SK-N-SH (cell line): ENCODE results near the gene STEAP3. TPM values are rescaled to one million over a fixed set of nuclear protein-coding genes. Genes with fewer than 3 reads are reported as not detected.

ENCODE experiments used
- CTCF ChIA-PET: fragments of 300-600, 350-600 bp; formaldehyde crosslinking; extraction: SDS; loops from one replicate; lab custom pipeline; 2021; lab: Yijun Ruan, JAX
- POLR2A ChIA-PET: fragments of 350-600 bp; sonication (Branson Sonifier 250); formaldehyde crosslinking; extraction: SDS; loops from one replicate; lab custom pipeline; 2020; ENCODE audit warnings: antibody characterized with exemption, inconsistent platforms; lab: Yijun Ruan, JAX
- DNase-seq: peaks from one replicate; pipeline ENCODE4 v3.0.0; 2012
- H2AFZ ChIP-seq: fragments of 200-600 bp; sonication (generic); 2 replicates; pipeline ENCODE4 v1.8.1; 2016; ENCODE audit warnings: antibody characterized with exemption, mild to moderate bottlenecking, low read depth
- H3F3A ChIP-seq: fragments of 200-600 bp; sonication (generic); replicated peaks from 2 replicates; pipeline ENCODE3; 2016; ENCODE audit warnings: antibody characterized with exemption, mild to moderate bottlenecking; ENCODE audit not compliant: insufficient read depth
- H3K27ac ChIP-seq, 2 experiments: fragments of 200-500 bp in 1 of 2; fragments of 200-600 bp in 1 of 2; sonication (Bioruptor generic) in 1 of 2; sonication (generic), shearing (Covaris generic) in 1 of 2; 2 replicates each; pipeline versions ENCODE4 v1.5.1 to v1.6.1; 2014 to 2016; ENCODE audit warnings: low read depth in 2 of 2, inconsistent platforms in 1 of 2, low read length in 1 of 2, mild to moderate bottlenecking in 1 of 2, mixed read lengths in 1 of 2
- H3K27me3 ChIP-seq: fragments of 200-600 bp; sonication (generic), shearing (Covaris generic); 2 replicates; pipeline ENCODE4 v1.6.1; 2016; ENCODE audit warnings: mixed run types; ENCODE audit not compliant: insufficient read depth
- H3K36me3 ChIP-seq, 2 experiments: fragments of 200-500 bp in 1 of 2; fragments of 200-600 bp in 1 of 2; sonication (Bioruptor generic) in 1 of 2; sonication (generic) in 1 of 2; replicated peaks in 1 of 2; 2 replicates each; pipeline versions ENCODE3 to v1.5.1; 2014 to 2016; ENCODE audit warnings: low read length in 1 of 2, mild to moderate bottlenecking in 1 of 2; ENCODE audit not compliant: insufficient read depth in 2 of 2, control insufficient read depth in 1 of 2
- H3K4me1 ChIP-seq, 2 experiments: fragments of 200-500 bp in 1 of 2; fragments of 200-600 bp in 1 of 2; sonication (Bioruptor generic) in 1 of 2; sonication (generic), shearing (Covaris generic) in 1 of 2; 2 replicates each; pipeline versions ENCODE4 v1.5.1 to v1.6.1; 2014 to 2016; ENCODE audit warnings: low read depth in 1 of 2, low read length in 1 of 2, mixed run types in 1 of 2; ENCODE audit not compliant: insufficient read depth in 2 of 2, control insufficient read depth in 1 of 2
- H3K4me2 ChIP-seq: fragments of 200-600 bp; sonication (generic), shearing (Covaris generic); 2 replicates; pipeline ENCODE4 v1.6.1; 2017; ENCODE audit warnings: mixed run types
- H3K4me3 ChIP-seq, 2 experiments: fragments of 200-500 bp in 1 of 2; fragments of 200-600 bp in 1 of 2; sonication (Bioruptor generic) in 1 of 2; sonication (generic), shearing (Covaris generic) in 1 of 2; 2 replicates each; pipeline versions ENCODE4 v1.5.1 to v1.8.1; 2014 to 2016; ENCODE audit warnings: low read depth in 2 of 2, inconsistent platforms in 1 of 2, low read length in 1 of 2, mild to moderate bottlenecking in 1 of 2, mixed read lengths in 1 of 2, moderate library complexity in 1 of 2
- H3K79me2 ChIP-seq: fragments of 200-600 bp; sonication (generic); 2 replicates; pipeline ENCODE4 v1.8.1; 2017; ENCODE audit warnings: mild to moderate bottlenecking; ENCODE audit not compliant: insufficient read depth
- H3K9ac ChIP-seq: fragments of 200-600 bp; sonication (generic); 2 replicates; pipeline ENCODE4 v1.6.1; 2017; ENCODE audit warnings: mixed run types
- H3K9me2 ChIP-seq: fragments of 200-600 bp; sonication (generic); 2 replicates; pipeline ENCODE4 v1.6.1; 2017; ENCODE audit warnings: mixed run types
- H3K9me3 ChIP-seq: fragments of 200-600 bp; sonication (generic); 2 replicates; pipeline ENCODE4 v1.6.1; 2017; ENCODE audit warnings: mixed run types, mild to moderate bottlenecking, moderate library complexity
- H4K20me1 ChIP-seq: fragments of 200-600 bp; sonication (generic); 2 replicates; pipeline ENCODE4 v1.6.1; 2017; ENCODE audit warnings: mild to moderate bottlenecking, mixed run types; ENCODE audit not compliant: insufficient read depth
- ELF1 ChIP-seq: IDR thresholded peaks from 2 replicates; pipeline ENCODE4 v1.4.0; 2012
- FOXJ3 ChIP-seq: sonication (generic); formaldehyde crosslinking; IDR thresholded peaks from 2 replicates; pipeline ENCODE4 v1.5.1; 2020; ENCODE audit warnings: mild to moderate bottlenecking, missing genetic modification reagents
- JUND ChIP-seq: IDR thresholded peaks from 2 replicates; pipeline ENCODE4 v1.4.0; 2012
- MAX ChIP-seq: IDR thresholded peaks from 2 replicates; pipeline ENCODE4 v1.4.0; 2012; ENCODE audit warnings: low read depth
- MEF2A ChIP-seq: IDR thresholded peaks from 2 replicates; pipeline ENCODE4 v1.4.0; 2012; ENCODE audit warnings: low read depth, borderline replicate concordance
- MXI1 ChIP-seq: IDR thresholded peaks from 2 replicates; pipeline ENCODE4 v1.6.1; 2012; ENCODE audit warnings: mild to moderate bottlenecking, low read depth, low read length, improper control_type of control experiment
- NRF1 ChIP-seq: IDR thresholded peaks from 2 replicates; pipeline ENCODE4 v1.6.1; 2012; ENCODE audit warnings: low read depth, mild to moderate bottlenecking, low read length
- POLR2AphosphoS5 ChIP-seq: IDR thresholded peaks from 2 replicates; pipeline ENCODE4 v1.6.1; 2012; ENCODE audit warnings: low read depth, low read length
- RAD21 ChIP-seq: IDR thresholded peaks from 2 replicates; pipeline ENCODE4 v1.6.1; 2012; ENCODE audit warnings: mild to moderate bottlenecking, low read length
- RFX5 ChIP-seq: IDR thresholded peaks from 2 replicates; pipeline ENCODE4 v1.6.1; 2012; ENCODE audit warnings: mild to moderate bottlenecking, improper control_type of control experiment, low read length
- TAF1 ChIP-seq: IDR thresholded peaks from 2 replicates; pipeline ENCODE4 v1.6.1; 2012; ENCODE audit warnings: low read depth, mild to moderate bottlenecking, low read length, moderate library complexity, borderline replicate concordance
- TCF12 ChIP-seq: IDR thresholded peaks from 2 replicates; pipeline ENCODE4 v1.4.0; 2012
- WGBS: methylation state at CpG from one replicate; pipeline ENCODE4 v1.1.6; 2017; ENCODE audit warnings: low lambda C conversion rate; 5-methylcytosine and 5-hydroxymethylcytosine counted together
- polyA plus RNA-seq, 3 experiments: library from polyadenylated mRNA; depleted of rRNA; stranded (reverse); fragments of >200 nt; gene quantifications; 2 replicates each; pipeline ENCODE4 v1.2.3, GENCODE V29; 2012
- TF ChIP-seq, protein P1 (sequence below): fragments of 150-350 bp; IDR thresholded peaks from 2 replicates; pipeline ENCODE4 v1.6.1; 2016; ENCODE audit warnings: mild to moderate bottlenecking, low read depth, low read length
- TF ChIP-seq, protein P2 (sequence below): IDR thresholded peaks from 2 replicates; pipeline ENCODE4; 2012
- TF ChIP-seq, protein P3 (sequence below): IDR thresholded peaks from 2 replicates; pipeline ENCODE4 v1.6.1; 2012; ENCODE audit warnings: mild to moderate bottlenecking, low read depth, low read length, moderate library complexity
- TF ChIP-seq, protein P4 (sequence below): IDR thresholded peaks from 2 replicates; pipeline ENCODE4 v1.4.0; 2012; ENCODE audit warnings: low read depth, borderline replicate concordance
- TF ChIP-seq, protein P5 (sequence below): fragments of 150-350 bp; IDR thresholded peaks from 2 replicates; pipeline ENCODE4 v1.6.1; 2017; ENCODE audit warnings: antibody characterized with exemption, low read length, low read depth, borderline replicate concordance

STEAP3 gene
- polyA plus RNA-seq, 1 of the 3 experiments (the other 2 are of a cell fraction), result 30.6 TPM

DNA sequence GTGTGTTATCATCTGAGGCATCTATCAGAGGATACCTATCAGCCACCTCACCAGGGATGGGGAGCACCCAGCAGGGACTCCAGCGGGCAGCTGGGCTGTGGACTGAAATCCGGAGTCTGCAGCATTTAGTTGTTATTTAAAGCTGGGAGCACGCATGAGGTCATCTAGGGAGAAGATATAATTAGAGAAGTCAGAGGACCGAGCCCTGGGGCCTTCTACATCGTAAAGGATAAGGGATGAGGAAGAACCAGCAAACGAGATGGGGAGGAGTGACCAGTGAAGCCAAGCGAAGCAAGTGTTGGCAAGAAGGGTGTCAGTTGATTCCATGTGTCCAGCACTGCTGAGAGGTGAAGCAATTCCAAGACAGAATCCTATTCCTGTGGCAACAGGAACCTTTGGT, 70.3 kb downstream of the STEAP3 start:
- POLR2A ChIA-PET, result no interaction called here
- H3K9me3 ChIP-seq, result no peaks in the 10 kb centered on the region
- no peaks in the 10 kb centered on the region for H3K27me3 ChIP-seq
- 77% methylated on average over 7 of the region's 7 CpGs for WGBS
- no peak overlapping the region for H3K4me3 ChIP-seq
- no peak for DNase-seq
- no peak overlapping the region for H2AFZ ChIP-seq
- no peak overlapping the region for H3K27ac ChIP-seq
- no peaks in the 10 kb centered on the region for H4K20me1 ChIP-seq
- no peaks in the 10 kb centered on the region for H3K79me2 ChIP-seq
- H3K36me3 ChIP-seq, result peaks cover 0 to 3% of the 10 kb centered on the region in 2 experiments
- H3K9ac ChIP-seq, result no peak overlapping the region
- TF ChIP-seq RAD21 (no peak), MEF2A (no peak), MAX (no peak), FOXJ3 (CRISPR knock-in tag) (no peak)
- TF ChIP-seq, protein P1, sequence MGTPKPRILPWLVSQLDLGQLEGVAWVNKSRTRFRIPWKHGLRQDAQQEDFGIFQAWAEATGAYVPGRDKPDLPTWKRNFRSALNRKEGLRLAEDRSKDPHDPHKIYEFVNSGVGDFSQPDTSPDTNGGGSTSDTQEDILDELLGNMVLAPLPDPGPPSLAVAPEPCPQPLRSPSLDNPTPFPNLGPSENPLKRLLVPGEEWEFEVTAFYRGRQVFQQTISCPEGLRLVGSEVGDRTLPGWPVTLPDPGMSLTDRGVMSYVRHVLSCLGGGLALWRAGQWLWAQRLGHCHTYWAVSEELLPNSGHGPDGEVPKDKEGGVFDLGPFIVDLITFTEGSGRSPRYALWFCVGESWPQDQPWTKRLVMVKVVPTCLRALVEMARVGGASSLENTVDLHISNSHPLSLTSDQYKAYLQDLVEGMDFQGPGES, result no peak
- H3K9me2 ChIP-seq, result no peaks in the 10 kb centered on the region
- CTCF ChIA-PET, result interaction anchor here (1.6 to 3.5 kb wide), 2 partner anchors 18 to 412 kb away, joined by 3 to 16 read pairs; no protein-coding TSS in a partner anchor
- H3K4me2 ChIP-seq, result no peak overlapping the region
- H3K4me1 ChIP-seq, result no peaks in the 10 kb centered on the region
- H3F3A ChIP-seq, result no peaks in the 10 kb centered on the region

DNA sequence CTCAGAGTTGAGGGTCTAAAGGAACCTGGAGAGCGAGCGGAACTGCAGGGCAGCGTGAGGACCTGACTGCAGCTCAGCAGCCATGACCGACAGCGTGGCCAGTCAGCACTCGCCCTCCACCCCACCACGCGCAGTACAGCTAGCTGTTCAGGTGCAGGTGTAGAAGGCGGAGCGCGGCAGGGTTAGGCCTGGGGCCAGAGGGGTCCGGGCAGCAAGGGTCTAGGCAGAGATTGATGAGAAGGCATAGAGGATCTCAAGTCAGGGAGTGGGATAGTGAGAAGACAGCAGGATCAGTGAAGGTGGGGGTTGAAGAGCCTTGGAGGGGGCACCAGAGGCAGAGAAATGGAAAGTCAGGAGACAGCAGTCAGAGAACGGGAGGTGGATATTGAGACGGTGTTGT, 71.0 kb downstream of the STEAP3 start:
- WGBS, result 80% methylated on average over 14 of the region's 14 CpGs
- H3K36me3 ChIP-seq, result peaks cover 0 to 3% of the 10 kb centered on the region in 2 experiments
- no peak overlapping the region for H3K27ac ChIP-seq
- H3K9ac ChIP-seq, result no peak overlapping the region
- POLR2A ChIA-PET, result no interaction called here
- DNase-seq, result no peak
- H4K20me1 ChIP-seq, result no peaks in the 10 kb centered on the region
- no peak overlapping the region for H3K4me2 ChIP-seq
- H3K4me3 ChIP-seq, result no peak overlapping the region
- no peaks in the 10 kb centered on the region for H3F3A ChIP-seq
- CTCF ChIA-PET, result no interaction called here
- H3K9me3 ChIP-seq, result no peaks in the 10 kb centered on the region
- H2AFZ ChIP-seq, result no peak overlapping the region
- TF ChIP-seq POLR2AphosphoS5 (no peak), RAD21 (no peak), RFX5 (no peak), ELF1 (no peak), MXI1 (no peak), MEF2A (no peak), TAF1 (no peak), TCF12 (no peak), MAX (no peak), JUND (no peak), NRF1 (no peak)
- TF ChIP-seq, protein P2, sequence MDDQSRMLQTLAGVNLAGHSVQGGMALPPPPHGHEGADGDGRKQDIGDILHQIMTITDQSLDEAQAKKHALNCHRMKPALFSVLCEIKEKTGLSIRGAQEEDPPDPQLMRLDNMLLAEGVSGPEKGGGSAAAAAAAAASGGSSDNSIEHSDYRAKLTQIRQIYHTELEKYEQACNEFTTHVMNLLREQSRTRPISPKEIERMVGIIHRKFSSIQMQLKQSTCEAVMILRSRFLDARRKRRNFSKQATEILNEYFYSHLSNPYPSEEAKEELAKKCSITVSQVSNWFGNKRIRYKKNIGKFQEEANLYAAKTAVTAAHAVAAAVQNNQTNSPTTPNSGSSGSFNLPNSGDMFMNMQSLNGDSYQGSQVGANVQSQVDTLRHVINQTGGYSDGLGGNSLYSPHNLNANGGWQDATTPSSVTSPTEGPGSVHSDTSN, result no peak
- TF ChIP-seq, protein P3, sequence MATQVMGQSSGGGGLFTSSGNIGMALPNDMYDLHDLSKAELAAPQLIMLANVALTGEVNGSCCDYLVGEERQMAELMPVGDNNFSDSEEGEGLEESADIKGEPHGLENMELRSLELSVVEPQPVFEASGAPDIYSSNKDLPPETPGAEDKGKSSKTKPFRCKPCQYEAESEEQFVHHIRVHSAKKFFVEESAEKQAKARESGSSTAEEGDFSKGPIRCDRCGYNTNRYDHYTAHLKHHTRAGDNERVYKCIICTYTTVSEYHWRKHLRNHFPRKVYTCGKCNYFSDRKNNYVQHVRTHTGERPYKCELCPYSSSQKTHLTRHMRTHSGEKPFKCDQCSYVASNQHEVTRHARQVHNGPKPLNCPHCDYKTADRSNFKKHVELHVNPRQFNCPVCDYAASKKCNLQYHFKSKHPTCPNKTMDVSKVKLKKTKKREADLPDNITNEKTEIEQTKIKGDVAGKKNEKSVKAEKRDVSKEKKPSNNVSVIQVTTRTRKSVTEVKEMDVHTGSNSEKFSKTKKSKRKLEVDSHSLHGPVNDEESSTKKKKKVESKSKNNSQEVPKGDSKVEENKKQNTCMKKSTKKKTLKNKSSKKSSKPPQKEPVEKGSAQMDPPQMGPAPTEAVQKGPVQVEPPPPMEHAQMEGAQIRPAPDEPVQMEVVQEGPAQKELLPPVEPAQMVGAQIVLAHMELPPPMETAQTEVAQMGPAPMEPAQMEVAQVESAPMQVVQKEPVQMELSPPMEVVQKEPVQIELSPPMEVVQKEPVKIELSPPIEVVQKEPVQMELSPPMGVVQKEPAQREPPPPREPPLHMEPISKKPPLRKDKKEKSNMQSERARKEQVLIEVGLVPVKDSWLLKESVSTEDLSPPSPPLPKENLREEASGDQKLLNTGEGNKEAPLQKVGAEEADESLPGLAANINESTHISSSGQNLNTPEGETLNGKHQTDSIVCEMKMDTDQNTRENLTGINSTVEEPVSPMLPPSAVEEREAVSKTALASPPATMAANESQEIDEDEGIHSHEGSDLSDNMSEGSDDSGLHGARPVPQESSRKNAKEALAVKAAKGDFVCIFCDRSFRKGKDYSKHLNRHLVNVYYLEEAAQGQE, result no peak
- TF ChIP-seq, protein P4, sequence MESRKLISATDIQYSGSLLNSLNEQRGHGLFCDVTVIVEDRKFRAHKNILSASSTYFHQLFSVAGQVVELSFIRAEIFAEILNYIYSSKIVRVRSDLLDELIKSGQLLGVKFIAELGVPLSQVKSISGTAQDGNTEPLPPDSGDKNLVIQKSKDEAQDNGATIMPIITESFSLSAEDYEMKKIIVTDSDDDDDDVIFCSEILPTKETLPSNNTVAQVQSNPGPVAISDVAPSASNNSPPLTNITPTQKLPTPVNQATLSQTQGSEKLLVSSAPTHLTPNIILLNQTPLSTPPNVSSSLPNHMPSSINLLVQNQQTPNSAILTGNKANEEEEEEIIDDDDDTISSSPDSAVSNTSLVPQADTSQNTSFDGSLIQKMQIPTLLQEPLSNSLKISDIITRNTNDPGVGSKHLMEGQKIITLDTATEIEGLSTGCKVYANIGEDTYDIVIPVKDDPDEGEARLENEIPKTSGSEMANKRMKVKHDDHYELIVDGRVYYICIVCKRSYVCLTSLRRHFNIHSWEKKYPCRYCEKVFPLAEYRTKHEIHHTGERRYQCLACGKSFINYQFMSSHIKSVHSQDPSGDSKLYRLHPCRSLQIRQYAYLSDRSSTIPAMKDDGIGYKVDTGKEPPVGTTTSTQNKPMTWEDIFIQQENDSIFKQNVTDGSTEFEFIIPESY, result no peak
- TF ChIP-seq, protein P5, sequence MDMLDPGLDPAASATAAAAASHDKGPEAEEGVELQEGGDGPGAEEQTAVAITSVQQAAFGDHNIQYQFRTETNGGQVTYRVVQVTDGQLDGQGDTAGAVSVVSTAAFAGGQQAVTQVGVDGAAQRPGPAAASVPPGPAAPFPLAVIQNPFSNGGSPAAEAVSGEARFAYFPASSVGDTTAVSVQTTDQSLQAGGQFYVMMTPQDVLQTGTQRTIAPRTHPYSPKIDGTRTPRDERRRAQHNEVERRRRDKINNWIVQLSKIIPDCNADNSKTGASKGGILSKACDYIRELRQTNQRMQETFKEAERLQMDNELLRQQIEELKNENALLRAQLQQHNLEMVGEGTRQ, result no peak
- TF ChIP-seq, all 33 proteins: peak for 0
- no peaks in the 10 kb centered on the region for H3K9me2 ChIP-seq
- no peaks in the 10 kb centered on the region for H3K27me3 ChIP-seq
- H3K79me2 ChIP-seq, result no peaks in the 10 kb centered on the region
- no peaks in the 10 kb centered on the region for H3K4me1 ChIP-seq
